ENCODE results near the gene TBCD. TPM values are rescaled to one million over a fixed set of nuclear protein-coding genes. Genes with fewer than 3 reads are reported as not detected.

Gene TBCD
- total RNA-seq, 1 experiment from 2014 or later, result 24.7 TPM

DNA sequence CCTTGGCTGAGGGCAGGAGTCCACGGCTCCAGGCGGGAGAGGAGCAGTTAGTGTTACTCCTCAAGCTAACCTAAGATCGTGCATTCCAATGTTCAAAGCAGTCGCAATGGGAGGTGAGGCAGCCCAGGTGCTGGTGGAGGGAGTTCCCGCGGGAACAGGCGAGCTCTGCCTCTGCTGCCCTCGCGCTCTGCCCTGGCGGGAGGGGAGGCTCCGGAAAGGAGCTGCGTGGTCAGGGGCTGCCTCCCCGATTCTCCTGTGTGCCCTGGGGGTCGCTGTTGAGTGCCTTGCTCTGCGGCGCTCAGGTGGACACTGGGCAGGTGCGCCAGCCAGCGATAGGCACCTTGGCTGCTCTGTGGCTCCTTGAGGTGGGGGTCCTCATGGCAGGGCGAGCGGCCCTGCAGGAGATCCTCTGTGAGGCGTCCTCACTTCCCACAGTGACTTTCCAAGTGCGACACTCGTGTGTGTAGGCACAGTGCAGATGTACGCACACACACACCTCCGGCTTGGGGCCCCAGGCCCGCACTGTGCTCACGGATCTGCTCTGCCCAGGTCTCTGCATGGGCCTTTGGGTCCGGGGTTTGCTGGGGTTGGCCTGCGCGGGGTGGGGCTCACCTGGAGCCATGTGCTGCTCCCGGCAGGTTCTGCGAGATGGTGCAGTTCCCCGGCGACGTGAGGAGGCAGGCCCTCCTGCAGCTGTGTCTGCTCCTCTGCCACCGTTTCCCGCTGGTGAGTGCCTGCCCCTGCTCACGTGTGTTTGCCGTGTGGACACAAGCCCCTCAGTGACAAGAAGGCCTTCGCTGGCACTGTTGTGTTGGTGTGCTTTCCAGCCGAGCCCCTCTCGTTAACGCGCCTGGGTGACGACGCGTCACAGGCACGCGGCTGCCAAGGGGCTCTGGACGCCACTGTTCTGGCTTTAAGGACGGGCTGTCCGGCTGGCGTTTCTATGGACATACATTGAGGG is 185.8 kb downstream of the TBCD start:
- no peak for DNase-seq (ENCODE audit: low read depth)

- DNase-seq (ENCODE audit: low read depth), result no peak
Measured at GRCh38 chr17:82938486-82938872, 186.6 kb downstream of the TBCD start.

GRCh38 chr17:82938873-82939620 is 187.2 kb downstream of the TBCD start:
- DNase-seq (ENCODE audit: low read depth), result no peak

DNA sequence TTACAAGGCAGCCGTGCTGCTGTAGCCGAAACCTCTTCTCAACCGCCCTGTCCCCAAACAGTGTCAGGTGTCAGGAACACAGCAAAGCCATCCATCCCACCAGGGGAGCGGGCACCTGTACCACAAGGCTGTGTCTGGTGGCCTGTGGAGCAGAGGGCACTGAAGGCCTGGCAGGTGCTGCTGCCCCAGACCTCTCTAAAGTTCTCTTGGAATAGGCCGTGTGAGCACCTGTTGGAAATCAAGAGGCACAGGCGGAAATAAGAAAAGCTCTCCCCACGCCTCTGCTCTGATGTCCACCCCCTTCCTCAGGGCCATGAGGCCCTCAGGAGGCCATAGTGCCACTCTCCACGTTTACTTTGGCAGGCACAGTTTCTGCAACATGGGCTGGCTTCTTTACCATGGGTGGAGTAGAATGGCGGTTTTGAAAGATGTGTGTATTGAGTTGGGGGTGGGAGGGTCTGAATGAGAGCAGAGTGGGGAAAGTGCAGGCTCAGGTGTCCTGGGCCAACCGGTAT is 187.8 kb downstream of the TBCD start:
- DNase-seq (ENCODE audit: low read depth), result no peak

DNA sequence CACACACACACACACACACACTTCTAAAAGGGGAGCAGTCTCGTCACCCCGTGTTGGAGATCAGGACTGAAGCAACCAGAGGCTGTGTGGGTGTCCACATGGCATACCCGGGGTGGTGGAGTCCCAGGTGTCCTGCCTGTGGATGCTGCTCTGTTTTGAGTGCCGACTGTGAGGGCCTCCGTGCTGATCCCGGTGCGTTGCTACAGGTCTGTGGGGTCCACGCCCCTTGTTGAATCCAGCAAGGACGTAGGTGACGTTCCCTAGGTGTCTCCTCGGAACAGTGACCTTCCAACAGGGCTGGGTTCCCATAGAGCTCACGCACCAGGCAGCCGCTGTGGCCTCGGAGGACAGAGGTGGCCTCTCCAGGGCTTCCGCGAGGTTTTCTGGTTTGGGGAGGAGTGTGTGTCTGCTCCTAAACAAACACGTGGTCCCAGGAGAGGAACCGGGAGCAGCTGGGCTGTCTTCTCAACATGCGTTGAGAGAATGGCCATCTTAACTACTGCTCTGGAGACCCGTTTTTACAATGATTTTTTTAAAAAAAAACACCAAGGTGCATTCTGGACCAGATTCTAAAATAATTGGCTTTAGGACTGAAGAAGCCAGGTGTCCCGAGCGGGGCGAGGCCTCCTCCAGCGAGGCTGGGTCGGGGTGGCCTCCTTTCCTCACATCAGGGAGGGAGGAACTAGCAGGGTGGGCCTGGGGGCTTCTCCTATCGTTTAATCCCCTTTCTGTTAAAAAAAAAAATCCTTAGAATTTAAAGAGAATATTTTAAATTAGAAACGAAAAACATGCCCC is 188.6 kb downstream of the TBCD start:
- no peak for DNase-seq (ENCODE audit: low read depth)

GRCh38 chr17:82941021-82942001 is 189.4 kb downstream of the TBCD start:
- DNase-seq (ENCODE audit: low read depth), result no peak

DNA sequence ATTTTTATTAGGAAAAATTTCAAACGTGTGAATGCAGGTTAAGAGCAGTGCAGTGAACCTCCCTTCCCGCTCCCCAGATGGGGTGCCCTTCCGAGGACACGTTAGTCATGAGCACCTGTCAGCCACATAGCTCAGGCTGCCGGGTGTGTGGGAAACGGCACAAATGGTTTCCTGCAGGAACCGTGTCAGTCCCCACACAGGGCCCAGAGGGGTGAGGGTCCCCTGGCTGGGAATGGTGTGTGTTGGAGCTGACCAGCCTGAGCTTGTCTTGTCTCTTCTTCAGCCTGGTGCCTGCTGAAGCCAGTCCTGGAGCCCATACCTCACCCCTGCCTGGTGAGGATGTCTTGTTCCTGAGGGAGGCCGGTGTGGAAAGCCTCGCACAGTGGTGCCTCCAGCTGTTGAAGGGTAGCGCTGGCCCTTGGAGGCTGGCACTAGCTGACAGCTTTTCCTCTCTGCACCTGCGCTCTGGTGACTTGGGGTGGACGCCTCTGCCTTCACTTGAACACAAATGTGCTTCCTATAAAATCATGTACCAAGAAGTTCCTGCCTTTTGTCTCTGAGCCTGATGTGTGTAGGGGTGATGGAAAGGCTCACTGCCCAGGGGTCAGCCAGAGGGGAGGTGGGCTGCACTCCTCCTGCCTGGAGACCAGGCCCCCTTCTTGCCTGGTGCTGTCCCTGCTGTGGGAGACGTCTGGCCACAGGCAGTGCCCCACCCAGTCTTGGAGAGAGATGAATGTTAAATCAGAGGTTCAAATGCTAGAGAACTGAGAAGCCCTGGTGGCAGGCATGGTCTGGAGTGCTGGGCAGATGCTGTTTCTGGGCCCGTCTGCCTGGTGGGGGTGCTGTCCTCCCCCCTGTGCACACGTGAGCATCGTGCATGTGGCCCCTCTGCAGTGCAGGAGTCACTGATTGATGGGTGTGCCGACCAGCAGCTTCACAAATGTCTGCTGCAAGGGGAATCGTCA is 190.6 kb downstream of the TBCD start:
- no peak for DNase-seq (ENCODE audit: low read depth)

- DNase-seq (ENCODE audit: low read depth), result no peak
Measured at GRCh38 chr17:82943339-82943738, 191.5 kb downstream of the TBCD start.

- no peak for DNase-seq (ENCODE audit: low read depth)
Measured at GRCh38 chr17:82943751-82944150, 191.9 kb downstream of the TBCD start.

DNA sequence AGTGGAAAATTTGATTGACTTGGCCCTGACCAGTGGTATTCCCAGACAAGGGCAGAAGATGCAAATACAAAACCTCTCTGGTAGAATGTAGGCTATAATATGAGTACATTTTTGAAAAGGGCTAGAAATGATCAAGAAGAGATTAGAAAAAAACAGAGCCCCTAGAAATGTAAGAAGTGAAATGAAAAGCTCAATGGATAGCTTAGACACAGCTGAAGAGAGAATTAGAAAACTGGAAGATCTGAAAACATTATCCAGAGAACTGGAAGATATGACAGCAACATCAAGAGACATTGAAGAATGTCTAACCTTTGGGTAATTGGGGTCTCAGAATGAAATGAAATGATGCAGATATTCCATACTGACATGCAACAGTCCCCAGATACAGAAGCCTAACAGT is 193.1 kb downstream of the TBCD start:
- DNase-seq (ENCODE audit: low read depth), result no peak

- no peak for DNase-seq (ENCODE audit: low read depth)
Measured at GRCh38 chr17:82946081-82946480, 194.2 kb downstream of the TBCD start.

DNA sequence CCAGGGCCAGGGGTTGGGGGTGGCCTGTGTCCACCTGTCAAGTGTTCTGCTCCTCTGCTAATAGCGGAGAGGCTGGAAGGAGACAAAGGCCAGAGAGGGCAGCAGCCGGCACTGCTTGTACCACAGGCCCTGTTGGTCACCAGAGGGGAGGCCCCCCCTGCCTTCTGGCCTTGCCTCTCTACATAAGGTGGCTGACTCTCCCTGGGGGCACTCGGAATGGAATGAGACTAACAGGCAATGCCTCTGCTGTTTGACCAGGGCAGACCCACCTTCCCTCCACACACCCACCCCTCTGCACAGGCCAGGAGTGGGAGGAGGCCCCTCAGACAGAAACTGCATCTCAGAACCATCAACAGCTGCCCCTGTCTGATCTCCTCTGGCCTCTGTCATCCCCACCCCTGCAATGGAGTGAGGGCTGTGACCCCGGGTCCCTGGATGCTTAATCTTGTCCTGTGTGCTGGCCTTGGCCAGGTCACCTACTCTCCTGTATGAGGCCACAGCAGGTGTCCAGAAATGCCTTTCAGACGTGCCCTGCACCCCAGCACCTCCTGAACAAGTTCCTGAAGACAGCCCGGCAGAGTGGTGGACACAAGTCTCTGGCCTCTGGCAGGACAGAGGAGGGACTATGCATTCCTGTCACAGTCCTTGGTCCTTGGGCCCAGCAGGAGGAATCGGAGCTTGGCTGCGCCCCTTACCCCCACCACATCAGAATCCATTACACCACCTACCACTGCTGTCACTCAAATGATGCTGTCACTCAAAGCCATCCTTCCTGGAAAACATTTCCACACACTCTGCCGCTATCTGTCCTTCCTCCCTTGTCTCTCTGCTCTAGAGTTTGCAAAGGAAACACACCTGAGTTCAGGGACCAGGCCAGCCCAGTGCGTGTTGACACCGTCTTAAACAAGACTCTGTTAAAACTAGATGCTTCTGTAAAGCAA is 195.5 kb downstream of the TBCD start:
- no peak for DNase-seq (ENCODE audit: low read depth)

GRCh38 chr17:82948081-82948511 is 196.2 kb downstream of the TBCD start:
- DNase-seq (ENCODE audit: low read depth), result no peak

GRCh38 chr17:82948957-82949356 is 197.1 kb downstream of the TBCD start:
- DNase-seq (ENCODE audit: low read depth), result no peak

GRCh38 chr17:82949361-82949760 is 197.5 kb downstream of the TBCD start:
- no peak for DNase-seq (ENCODE audit: low read depth)

- no peak for DNase-seq (ENCODE audit: low read depth)
Measured at GRCh38 chr17:82949984-82950383, 198.1 kb downstream of the TBCD start.

DNA sequence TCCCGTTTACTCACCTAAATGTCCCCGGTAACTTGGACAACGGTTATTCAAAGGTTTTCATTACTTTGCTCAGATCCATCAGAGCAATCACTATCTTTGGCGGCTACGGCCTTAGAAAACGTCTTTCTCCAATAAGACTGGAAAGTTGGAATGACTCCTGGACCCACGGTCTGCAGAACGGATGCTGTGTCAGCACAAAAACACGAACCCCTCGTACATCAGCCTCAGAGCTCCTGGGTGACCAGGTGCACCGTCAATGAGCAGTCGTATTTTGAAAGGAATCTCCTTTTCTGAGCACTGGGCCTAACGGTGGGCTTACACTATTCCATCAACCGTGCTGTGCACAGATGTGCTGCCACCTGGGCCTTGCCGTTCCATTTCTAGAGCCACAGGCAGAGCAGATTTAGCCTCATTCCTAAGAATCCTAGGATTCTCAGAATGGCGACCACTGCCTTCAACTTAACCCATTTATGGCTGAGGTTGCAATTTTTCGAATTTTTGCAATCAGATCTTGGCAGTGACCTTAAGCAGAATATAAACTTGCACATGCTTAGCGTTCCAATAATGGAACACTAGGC is 198.7 kb downstream of the TBCD start:
- no peak for DNase-seq (ENCODE audit: low read depth)

GRCh38 chr17:82952019-82952418 is 200.2 kb downstream of the TBCD start:
- DNase-seq (ENCODE audit: low read depth), result no peak
